Epithelial cell of proximal tubule (primary cell): Measurements from ENCODE around the gene IRF2. TPM values are rescaled to one million over a fixed set of nuclear protein-coding genes. Genes with fewer than 3 reads are reported as not detected.

Experiments
- DNase-seq: peaks from one replicate; pipeline ENCODE4 v3.0.0-alpha.2; 2011; ENCODE audit warnings: low read depth
- H3K4me3 ChIP-seq: 2 replicates; pipeline ENCODE4 v1.5.1; 2011; ENCODE audit warnings: low read depth, mild to moderate bottlenecking, low read length
- total RNA-seq: library from RNA; depleted of rRNA; stranded (reverse); fragments of >200 nt; gene quantifications from 2 replicates; pipeline ENCODE4 v1.2.3, GENCODE V29; 2015
- TF ChIP-seq, protein P1 (sequence below): conservative IDR thresholded peaks from 2 replicates; pipeline ENCODE4 v1.5.1; 2012; ENCODE audit warnings: low read depth, mild to moderate bottlenecking, low read length

The IRF2 gene
- total RNA-seq, 1 donor from 2014 or later, result 22.5 TPM

DNA sequence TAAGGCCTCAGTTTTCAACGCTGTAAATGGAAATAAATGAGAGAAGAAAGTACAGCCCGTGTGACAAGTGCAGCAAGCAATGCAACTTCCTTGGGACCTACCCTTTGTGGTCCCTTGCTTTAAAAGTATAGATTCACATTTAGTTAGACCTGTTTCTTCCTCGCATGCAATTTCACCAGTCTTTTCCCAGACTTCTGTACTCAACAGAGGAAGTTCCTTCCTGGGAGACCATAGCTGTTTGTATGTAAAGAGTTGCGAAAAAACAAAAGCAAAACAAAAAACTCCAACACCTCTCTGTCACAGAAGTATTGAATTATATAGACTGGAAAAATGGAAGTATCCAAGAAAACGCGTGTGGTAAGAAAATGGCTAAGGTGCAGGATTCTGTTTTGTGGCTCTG, 1.1 kb upstream of the IRF2 start:
- TF ChIP-seq, protein P1, sequence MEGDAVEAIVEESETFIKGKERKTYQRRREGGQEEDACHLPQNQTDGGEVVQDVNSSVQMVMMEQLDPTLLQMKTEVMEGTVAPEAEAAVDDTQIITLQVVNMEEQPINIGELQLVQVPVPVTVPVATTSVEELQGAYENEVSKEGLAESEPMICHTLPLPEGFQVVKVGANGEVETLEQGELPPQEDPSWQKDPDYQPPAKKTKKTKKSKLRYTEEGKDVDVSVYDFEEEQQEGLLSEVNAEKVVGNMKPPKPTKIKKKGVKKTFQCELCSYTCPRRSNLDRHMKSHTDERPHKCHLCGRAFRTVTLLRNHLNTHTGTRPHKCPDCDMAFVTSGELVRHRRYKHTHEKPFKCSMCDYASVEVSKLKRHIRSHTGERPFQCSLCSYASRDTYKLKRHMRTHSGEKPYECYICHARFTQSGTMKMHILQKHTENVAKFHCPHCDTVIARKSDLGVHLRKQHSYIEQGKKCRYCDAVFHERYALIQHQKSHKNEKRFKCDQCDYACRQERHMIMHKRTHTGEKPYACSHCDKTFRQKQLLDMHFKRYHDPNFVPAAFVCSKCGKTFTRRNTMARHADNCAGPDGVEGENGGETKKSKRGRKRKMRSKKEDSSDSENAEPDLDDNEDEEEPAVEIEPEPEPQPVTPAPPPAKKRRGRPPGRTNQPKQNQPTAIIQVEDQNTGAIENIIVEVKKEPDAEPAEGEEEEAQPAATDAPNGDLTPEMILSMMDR, result no peak
- peak overlapping the region; percentile 64 for H3K4me3 ChIP-seq

DNA sequence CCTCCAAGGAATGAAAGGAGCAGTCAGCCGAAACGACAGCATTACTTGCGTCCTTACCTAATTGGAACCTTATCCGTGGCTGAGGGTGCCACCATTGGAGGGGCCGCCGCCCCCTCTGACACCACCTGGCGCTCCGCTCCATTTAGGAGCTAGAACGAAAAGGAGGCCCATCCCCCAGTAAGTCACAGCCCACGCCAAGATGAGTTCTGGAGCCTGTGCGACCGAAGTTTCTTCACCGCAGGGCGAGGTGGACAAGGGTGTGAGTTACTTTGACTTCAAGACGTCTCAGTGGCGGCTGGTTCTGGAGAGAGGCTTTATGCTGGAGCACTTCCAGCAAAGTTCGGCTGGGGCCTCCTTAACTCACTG, 729 bp upstream of the IRF2 start:
- peak overlapping the region; percentile 64 for H3K4me3 ChIP-seq
- TF ChIP-seq, protein P1, result no peak
- DNase-seq, result no peak

More for the DNA sequence above, 1.1 kb upstream of the IRF2 start:
- no peak for DNase-seq

DNA sequence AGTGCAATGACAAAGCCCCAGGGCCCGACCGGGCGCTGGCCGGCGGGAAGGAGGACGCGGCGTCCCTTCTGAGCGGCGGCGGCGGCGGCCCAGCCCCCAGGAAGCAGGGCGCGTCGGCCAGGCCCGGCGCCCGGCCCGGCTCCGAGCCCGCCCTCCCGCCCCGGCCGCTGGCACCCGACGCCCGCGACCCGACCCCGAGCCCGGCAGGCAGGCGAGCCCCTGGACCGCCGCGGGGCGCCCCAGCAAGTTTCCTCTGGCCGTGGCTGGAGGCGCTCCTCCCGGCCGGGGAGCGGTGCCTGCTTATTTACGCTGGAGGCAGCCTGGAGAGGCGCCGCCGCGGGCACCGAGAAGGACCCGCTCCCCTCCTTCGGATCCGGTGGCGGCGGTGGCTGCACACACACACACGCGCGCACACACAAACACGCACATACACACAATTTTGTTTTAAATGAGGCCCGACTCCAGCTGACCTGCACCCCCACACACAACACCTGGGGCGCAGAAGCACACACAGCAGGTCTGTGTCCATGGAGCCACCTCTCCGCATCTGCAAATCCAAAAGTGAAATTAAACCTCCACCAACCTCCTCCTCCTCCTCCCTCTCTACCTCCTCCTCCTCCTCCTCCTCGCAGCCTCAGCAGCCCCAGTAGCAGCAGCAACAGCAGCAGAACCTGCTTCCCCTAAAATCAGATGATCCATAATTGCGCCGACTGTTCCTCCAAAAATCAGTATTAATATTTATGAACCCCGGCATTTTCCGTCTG, 669 bp downstream of the IRF2 start:
- TF ChIP-seq, protein P1, result no peak
- DNase-seq, result no peak
- H3K4me3 ChIP-seq, result peak overlapping the region; percentile 64

DNA sequence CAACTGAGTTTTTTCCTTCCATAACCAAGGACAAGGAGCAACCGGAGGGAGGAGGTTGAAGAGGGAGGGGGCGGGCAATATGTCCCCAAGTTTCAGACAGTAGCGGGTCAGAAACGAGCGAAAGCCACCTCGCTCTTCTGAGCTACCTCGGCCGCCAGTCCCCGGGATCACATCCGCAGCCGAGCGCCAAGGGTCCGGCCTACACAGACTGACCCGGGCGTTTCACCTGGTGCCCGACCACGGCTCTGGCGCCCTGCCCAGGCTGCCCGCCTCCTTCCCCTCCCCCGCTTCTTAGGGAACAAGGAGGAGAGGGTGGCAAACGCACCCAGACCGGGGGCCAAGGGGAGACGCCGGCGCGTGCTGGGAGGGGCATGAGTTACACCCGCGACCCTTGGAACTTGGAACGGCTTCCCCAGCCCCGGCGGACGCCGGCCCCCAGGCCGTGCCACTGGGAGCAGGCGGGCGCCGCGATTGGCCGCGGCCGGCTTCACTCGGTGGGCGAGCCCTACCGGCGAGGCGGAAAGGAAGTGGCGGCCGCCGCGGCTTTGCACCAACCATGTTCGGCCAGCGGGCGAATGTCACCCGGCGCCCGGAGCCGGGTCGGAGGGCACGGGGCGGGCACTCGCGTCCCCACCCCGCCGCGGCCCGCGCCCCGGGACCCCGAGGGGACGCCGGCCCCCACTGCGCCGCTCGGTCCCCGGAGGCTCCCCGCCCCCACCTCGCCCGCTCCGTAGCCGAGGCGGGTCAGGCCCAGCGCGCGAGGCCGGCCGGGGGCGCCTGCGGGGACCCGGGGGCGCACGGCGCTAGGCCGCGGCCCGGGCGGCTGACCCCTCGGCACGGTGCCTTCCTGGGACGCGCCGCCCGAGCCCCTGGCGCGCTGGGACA, 1.5 kb downstream of the IRF2 start:
- DNase-seq, result no peak
- TF ChIP-seq, protein P1, result no peak
- peak overlapping the region; percentile 64 for H3K4me3 ChIP-seq

DNA sequence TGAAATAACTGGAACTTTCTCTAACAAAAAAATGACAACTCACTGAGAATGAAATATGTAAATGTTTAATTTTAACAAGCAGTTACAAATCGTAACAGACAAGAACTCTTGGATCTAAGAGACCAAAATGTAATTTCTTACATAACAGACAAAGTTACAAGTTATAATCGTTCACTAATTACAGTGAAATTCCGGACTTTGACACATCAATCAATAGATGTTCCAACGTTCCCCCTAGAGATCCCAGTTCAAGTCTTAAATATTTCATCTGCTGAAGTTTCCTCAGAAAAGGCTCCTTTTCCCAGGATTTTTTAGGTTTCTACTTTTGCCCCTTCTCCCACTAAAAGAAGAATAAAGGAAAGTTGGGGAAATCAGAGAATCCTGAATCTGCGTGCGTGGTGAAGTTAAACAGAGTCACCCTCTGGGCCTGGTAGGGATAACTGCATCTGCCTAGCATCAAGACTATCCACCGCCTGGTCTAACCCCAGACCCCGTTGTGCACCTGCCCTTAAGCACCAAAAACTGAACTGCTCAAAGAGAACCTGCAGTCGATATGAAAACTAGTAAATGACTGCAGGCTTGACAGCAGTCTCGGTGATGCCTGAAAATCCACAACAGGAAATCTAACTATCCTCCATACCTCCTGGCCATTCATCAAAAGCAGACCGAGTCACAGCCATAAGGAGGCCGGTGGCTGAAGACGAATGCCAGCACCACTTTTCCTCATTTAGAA, 2.3 kb downstream of the IRF2 start:
- DNase-seq, result no peak
- peak overlapping the region; percentile 64 for H3K4me3 ChIP-seq
- TF ChIP-seq, protein P1, result peak; percentile 12

DNA sequence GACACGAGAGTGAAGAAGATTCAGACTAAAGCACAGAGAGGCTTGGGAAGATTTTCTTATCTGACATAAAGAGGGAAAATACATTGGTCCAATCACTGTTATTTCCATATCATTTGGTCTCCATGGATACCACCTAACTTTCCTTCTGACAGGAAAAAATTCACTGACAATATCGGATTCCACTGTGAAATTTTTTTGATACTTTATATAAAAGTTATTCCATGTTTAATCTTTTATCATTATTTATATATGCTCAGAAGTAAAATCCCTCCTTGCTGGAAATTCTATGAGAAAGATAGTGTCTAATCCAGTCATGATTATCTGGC, 3.6 kb downstream of the IRF2 start:
- DNase-seq, result no peak
- TF ChIP-seq, protein P1, result no peak
- H3K4me3 ChIP-seq, result no peak overlapping the region
